NB4 (cell line): ENCODE results near the gene AK8.
A peak's percentile ranks its signal among the peaks of the same experiment; 100 is the strongest.

Experiments used
- DNase-seq: peaks from one replicate; pipeline ENCODE4 v3.0.0; 2010; ENCODE audit warnings: low read depth
- H3K4me3 ChIP-seq: one replicate; pipeline ENCODE4 v1.5.1; 2011; ENCODE audit warnings: mild to moderate bottlenecking, low read depth, low read length, moderate library complexity
- CTCF ChIP-seq: IDR thresholded peaks from one replicate; pipeline ENCODE4 v1.5.1; 2012; ENCODE audit warnings: low read depth, low read length
- MAX ChIP-seq: IDR thresholded peaks from 2 replicates; pipeline ENCODE4 v1.6.1; 2011; ENCODE audit warnings: low read depth, low read length
- MYC ChIP-seq: IDR thresholded peaks from 2 replicates; pipeline ENCODE4 v1.6.1; 2011; ENCODE audit warnings: low read depth, low read length
- POLR2A ChIP-seq: IDR thresholded peaks from 2 replicates; pipeline ENCODE4 v1.6.1; 2011; ENCODE audit warnings: mild to moderate bottlenecking; ENCODE audit not compliant: insufficient read length; ENCODE audit errors: extremely low read depth

The AK8 gene

GRCh38 chr9:132878695-132879456 lies 792 bp upstream of the AK8 start, which contains the start of gene SPACA9:
Gene SPACA9 (plus strand): TSS chr9:132878898. CDS start chr9:132883948, 5,050 bp downstream.
- TF ChIP-seq CTCF = no peak
- no peak for TF ChIP-seq POLR2A
- TF ChIP-seq MYC = 0 out of 2 replicates have a peak, but pooled peaks have one; percentile 10
- peak; percentile 73 for DNase-seq
- H3K4me3 ChIP-seq = peak within 1 kb of the TSS; percentile 83

- DNase-seq = no peak
- H3K4me3 ChIP-seq = peak overlapping the region; percentile 83
Observed at GRCh38 chr9:132877458-132877823, 643 bp downstream of the AK8 start.

GRCh38 chr9:132876849-132877248 lies 1.2 kb downstream of the AK8 start:
- TF ChIP-seq CTCF (no peak), MYC (no peak)
- no peak for DNase-seq
- H3K4me3 ChIP-seq = no peak overlapping the region

More at GRCh38 chr9:132877458-132877823, 643 bp downstream of the AK8 start:
- TF ChIP-seq MAX (no peak), MYC (no peak), POLR2A (no peak), CTCF (no peak)

GRCh38 chr9:132875159-132875558 lies 2.9 kb downstream of the AK8 start:
- DNase-seq = no peak
- no peak for TF ChIP-seq CTCF
- TF ChIP-seq MYC = no peak
- no peak for TF ChIP-seq MAX
- no peak for TF ChIP-seq POLR2A
- no peak overlapping the region for H3K4me3 ChIP-seq

- H3K4me3 ChIP-seq = no peak overlapping the region
- DNase-seq = no peak
- TF ChIP-seq MYC (no peak), POLR2A (no peak), MAX (no peak), CTCF (no peak)
Observed at GRCh38 chr9:132873403-132873802, 4.7 kb downstream of the AK8 start.

- H3K4me3 ChIP-seq = no peak overlapping the region
- TF ChIP-seq CTCF (no peak), MAX (no peak), POLR2A (no peak), MYC (no peak)
- no peak for DNase-seq
Observed at GRCh38 chr9:132869266-132869665, 8.8 kb downstream of the AK8 start.
